ENCODE results near the gene SLC16A8. TPM values are rescaled to one million over a fixed set of nuclear protein-coding genes. Genes with fewer than 3 reads are reported as not detected.
"Not testable (repeated sequence)": the region's sequence is repeated elsewhere in the genome, so short reads cannot be mapped to it uniquely, and the experiment has no call there.

SLC16A8 gene
- total RNA-seq, 1 experiment from 2014 or later: not detected

GRCh38 chr22:38118182-38118581 lies 34.2 kb upstream of the SLC16A8 start:
- POLR2A ChIA-PET: interaction anchor here (1.4 kb wide), 1 partner anchor 84 kb away, joined by 3 read pairs; the partner anchor contains the start of gene MAFF
- Histone ChIP-seq H4K20me1 (ENCODE audit: insufficient read depth) (no peaks in the 10 kb centered on the region), H3K9me3 (ENCODE audit: control insufficient read depth in 1 of 2, insufficient read depth in 1 of 2, low read depth in 1 of 2, low read length in 2 of 2) (no peaks in the 10 kb centered on the region), H3K36me3 (ENCODE audit: control insufficient read depth in 1 of 2, insufficient read depth in 2 of 2, low read length in 2 of 2) (no peaks in the 10 kb centered on the region), H3K9ac (ENCODE audit: low read length) (no peak overlapping the region), H3K4me3 (replicated peaks in 1 of 2; ENCODE audit: low read depth in 1 of 2, low read length in 2 of 2) (no peak overlapping the region), H3K9me2 (ENCODE audit: insufficient read depth) (no peaks in the 10 kb centered on the region), H3K79me2 (ENCODE audit: insufficient read depth, low read length) (no peaks in the 10 kb centered on the region), H3K4me2 (ENCODE audit: low read length) (no peak overlapping the region), H3K4me1 (ENCODE audit: control insufficient read depth in 1 of 2, insufficient read depth in 2 of 2, low read length in 2 of 2) (peaks cover 9 to 13% of the 10 kb centered on the region in 2 experiments; a peak in 3 of 4 replicates), H3K27ac (ENCODE audit: low read depth, low read length) (no peak overlapping the region), H2AFZ (ENCODE audit: low read depth, low read length, poor library complexity, severe bottlenecking) (no peak overlapping the region), H3K27me3 (ENCODE audit: insufficient read depth, low read length) (no peaks in the 10 kb centered on the region)
- BruUV-seq (replicated peaks): no TSS peak
- RAD21 ChIA-PET (ENCODE audit: low non-redundant PET in 1 of 2, low total read pairs in 2 of 2, uncharacterized antibody in 2 of 2, unreplicated experiment in 2 of 2): no interaction called here
- CTCF ChIA-PET: no interaction called here
- DNase-seq (ENCODE audit: low read depth, low spot score) (no peak), ATAC-seq (no peak)
- intact Hi-C loops (cut with micrococcal nuclease): loop anchor here (10.0 kb wide), 1 partner anchor 107 kb away; no protein-coding TSS in a partner anchor
- TF ChIP-seq, protein P1, sequence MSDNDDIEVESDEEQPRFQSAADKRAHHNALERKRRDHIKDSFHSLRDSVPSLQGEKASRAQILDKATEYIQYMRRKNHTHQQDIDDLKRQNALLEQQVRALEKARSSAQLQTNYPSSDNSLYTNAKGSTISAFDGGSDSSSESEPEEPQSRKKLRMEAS (IDR thresholded peaks at IDR 0.05): no peak
- no peak for TF ChIP-seq CTCF (IDR thresholded peaks at IDR 0.05 in 2 of 3, conservative IDR thresholded peaks at IDR 0.05 in 1 of 3; ENCODE audit: borderline replicate concordance in 1 of 3, insufficient read depth in 1 of 3, low read depth in 2 of 3, low read length in 2 of 3)
- TF ChIP-seq ZFX (IDR thresholded peaks at IDR 0.05): no peak
- TF ChIP-seq FOSL1 (IDR thresholded peaks at IDR 0.05; ENCODE audit: low read depth): no peak
- no peak for TF ChIP-seq ELF1 (IDR thresholded peaks at IDR 0.05; ENCODE audit: borderline replicate concordance, low read depth)
- no peak for TF ChIP-seq RAD21 (IDR thresholded peaks at IDR 0.05; ENCODE audit: low read depth)
- no peak for TF ChIP-seq POLR2A (IDR thresholded peaks at IDR 0.05; ENCODE audit: borderline replicate concordance, extremely low read depth, insufficient read depth, insufficient read length)
- TF ChIP-seq YY1 (IDR thresholded peaks at IDR 0.05; ENCODE audit: extremely low read depth, insufficient replicate concordance, low read depth, low read length): no peak
- TF ChIP-seq EZH2 (IDR thresholded peaks at IDR 0.05): no peak
- no peak for TF ChIP-seq POLR2AphosphoS5 (IDR thresholded peaks at IDR 0.05; ENCODE audit: low read depth, low read length)
- TF ChIP-seq JUND (IDR thresholded peaks at IDR 0.05): no peak
- TF ChIP-seq TCF7L2 (IDR thresholded peaks at IDR 0.05; ENCODE audit: borderline replicate concordance, extremely low read depth, insufficient read depth, insufficient read length): no peak

DNA sequence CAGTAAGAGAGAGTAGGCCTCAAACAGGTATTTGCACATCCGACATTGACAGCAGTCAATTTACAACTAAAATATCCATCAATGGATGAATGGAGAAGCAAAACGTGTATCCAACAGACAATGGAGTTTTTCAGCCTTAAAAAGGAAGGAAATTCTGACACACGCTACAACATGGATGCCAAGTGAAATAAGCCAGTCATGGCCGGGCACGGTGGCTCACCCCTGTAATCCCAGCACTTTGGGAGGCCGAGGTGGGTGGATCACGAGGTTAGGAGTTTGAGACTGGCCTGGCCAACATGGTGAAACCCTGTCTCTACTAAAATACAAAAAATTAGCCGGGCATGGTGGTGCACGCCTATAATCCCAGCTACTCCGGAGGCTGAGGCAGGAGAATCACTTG lies 33.6 kb upstream of the SLC16A8 start:
- RAD21 ChIA-PET (ENCODE audit: low non-redundant PET in 1 of 2, low total read pairs in 2 of 2, uncharacterized antibody in 2 of 2, unreplicated experiment in 2 of 2); BruUV-seq (replicated peaks); H3K4me3 ChIP-seq (replicated peaks in 1 of 2; ENCODE audit: low read depth in 1 of 2, low read length in 2 of 2); ATAC-seq; H3K27me3 ChIP-seq (ENCODE audit: insufficient read depth, low read length); H3K4me2 ChIP-seq (ENCODE audit: low read length); H4K20me1 ChIP-seq (ENCODE audit: insufficient read depth); H3K9me2 ChIP-seq (ENCODE audit: insufficient read depth); H3K9me3 ChIP-seq (ENCODE audit: control insufficient read depth in 1 of 2, insufficient read depth in 1 of 2, low read depth in 1 of 2, low read length in 2 of 2); DNase-seq (ENCODE audit: low read depth, low spot score); H3K36me3 ChIP-seq (ENCODE audit: control insufficient read depth in 1 of 2, insufficient read depth in 2 of 2, low read length in 2 of 2); H3K79me2 ChIP-seq (ENCODE audit: insufficient read depth, low read length); H3K9ac ChIP-seq (ENCODE audit: low read length); CTCF ChIA-PET; H3K27ac ChIP-seq (ENCODE audit: low read depth, low read length); H2AFZ ChIP-seq (ENCODE audit: low read depth, low read length, poor library complexity, severe bottlenecking): not testable (repeated sequence)
- H3K4me1 ChIP-seq (ENCODE audit: control insufficient read depth in 1 of 2, insufficient read depth in 2 of 2, low read length in 2 of 2): peaks cover 9 to 10% of the 10 kb centered on the region in 2 experiments; a peak in 3 of 4 replicates
- POLR2A ChIA-PET: interaction anchor here (1.4 kb wide), 1 partner anchor 84 kb away, joined by 3 read pairs; the partner anchor contains the start of gene MAFF
- intact Hi-C loops (cut with micrococcal nuclease): loop anchor here (10.0 kb wide), 1 partner anchor 107 kb away; no protein-coding TSS in a partner anchor

Data from HCT116 (cell line).